Measurements from ENCODE around the gene GPRIN2. TPM values are rescaled to one million over a fixed set of nuclear protein-coding genes. Genes with fewer than 3 reads are reported as not detected.
A peak's percentile ranks its signal among the peaks of the same experiment; 100 is the strongest.

GPRIN2 gene
- polyA plus RNA-seq, 2 donors, result 3.1 to 6.2 TPM

DNA sequence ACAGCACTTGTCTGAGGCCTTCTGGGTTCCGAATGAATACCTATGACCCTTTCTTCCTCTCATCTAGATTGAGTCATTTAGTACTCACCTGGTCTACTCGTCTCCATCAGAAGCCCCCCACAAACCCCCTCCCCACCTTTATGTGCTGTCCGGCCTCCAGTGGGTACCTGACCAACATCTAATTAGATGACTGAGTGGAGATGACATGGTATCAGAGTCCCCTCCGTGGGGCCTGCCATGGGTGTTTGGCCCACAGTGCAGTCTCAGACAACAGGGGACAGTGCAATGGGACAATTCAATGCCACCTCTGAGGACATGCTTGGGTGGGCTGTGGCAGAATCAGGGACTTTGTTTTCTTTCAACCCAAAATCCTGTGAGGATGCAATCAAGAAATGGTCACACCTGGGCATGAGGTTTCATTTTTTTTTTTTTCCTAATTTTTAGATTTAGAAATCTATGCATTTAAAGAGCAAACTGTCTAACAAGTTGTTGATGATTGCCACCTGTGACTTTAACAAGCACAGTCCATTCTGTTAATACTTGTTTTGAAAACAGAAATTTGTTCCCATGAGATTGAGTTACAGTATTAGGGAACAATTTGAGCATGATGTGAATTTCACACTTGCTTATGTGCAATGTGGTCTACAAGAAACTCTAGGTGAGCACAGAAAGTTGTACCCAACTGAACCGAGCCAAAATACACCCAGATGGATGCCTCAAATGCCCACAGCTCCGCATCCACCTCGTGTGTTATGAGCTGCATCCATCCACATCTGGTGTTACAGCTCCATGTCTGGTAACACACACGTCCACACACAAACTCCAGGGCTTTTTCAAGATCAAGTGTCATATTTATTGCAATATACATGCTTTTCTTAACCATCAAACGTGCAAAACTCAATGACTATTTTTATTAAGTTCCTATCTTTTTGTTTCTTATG is 27.5 kb downstream of the GPRIN2 start:
- H3K27ac ChIP-seq (ENCODE audit: low read depth in 2 of 2, low read length in 1 of 2), result no peak overlapping the region
- no peaks in the 10 kb centered on the region for H3K36me3 ChIP-seq (ENCODE audit: control insufficient read depth in 2 of 2, insufficient read depth in 2 of 2, low read length in 1 of 2)
- H3K27me3 ChIP-seq (ENCODE audit: control insufficient read depth in 1 of 2, insufficient read depth in 2 of 2, low read length in 2 of 2), result no peaks in the 10 kb centered on the region
- H3K4me1 ChIP-seq (ENCODE audit: control insufficient read depth in 2 of 2, insufficient read depth in 2 of 2, low read length in 1 of 2), result peaks cover 0 to 9% of the 10 kb centered on the region in 2 donors
- WGBS, 2 donors, result 83% methylated on average over 9 of the region's 9 CpGs
- H3K9me3 ChIP-seq (ENCODE audit: control insufficient read depth in 2 of 2, insufficient read depth in 1 of 2, low read depth in 1 of 2, low read length in 1 of 2), result no peaks in the 10 kb centered on the region
- no peak overlapping the region for H3K4me3 ChIP-seq (ENCODE audit: low read depth in 1 of 2, low read length in 2 of 2)

DNA sequence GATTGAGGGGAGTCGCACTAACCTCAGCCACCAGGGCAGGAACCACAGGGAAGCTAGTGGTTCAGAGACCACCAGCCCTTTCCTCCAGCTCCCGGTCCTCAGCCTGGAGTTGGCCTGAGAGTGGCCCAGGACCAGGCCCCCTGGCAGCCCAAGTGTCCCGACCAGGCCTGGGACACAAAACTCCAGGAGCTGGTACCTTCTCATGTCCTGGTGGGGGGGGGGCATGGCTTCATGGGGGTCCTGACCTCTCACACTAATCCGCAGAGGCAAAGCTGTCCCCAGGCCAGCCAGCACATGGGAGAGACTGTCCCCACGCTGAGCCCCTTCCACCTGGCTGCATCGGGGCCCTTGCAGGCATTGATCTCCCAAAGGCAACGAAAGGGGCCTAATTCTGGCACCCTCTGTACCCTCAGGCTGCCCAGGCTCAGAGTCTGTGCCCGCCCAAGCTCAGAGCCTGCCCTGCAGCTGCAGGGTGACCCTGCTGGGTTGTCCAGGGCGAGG is 28.2 kb downstream of the GPRIN2 start:
- Histone ChIP-seq H3K4me3 (ENCODE audit: low read depth in 1 of 2, low read length in 2 of 2) (no peak overlapping the region), H3K36me3 (ENCODE audit: control insufficient read depth in 2 of 2, insufficient read depth in 2 of 2, low read length in 1 of 2) (no peaks in the 10 kb centered on the region), H3K9me3 (ENCODE audit: control insufficient read depth in 2 of 2, insufficient read depth in 1 of 2, low read depth in 1 of 2, low read length in 1 of 2) (no peaks in the 10 kb centered on the region), H3K27me3 (ENCODE audit: control insufficient read depth in 1 of 2, insufficient read depth in 2 of 2, low read length in 2 of 2) (no peaks in the 10 kb centered on the region), H3K27ac (ENCODE audit: low read depth in 2 of 2, low read length in 1 of 2) (no peak overlapping the region), H3K4me1 (ENCODE audit: control insufficient read depth in 2 of 2, insufficient read depth in 2 of 2, low read length in 1 of 2) (peaks cover 3 to 12% of the 10 kb centered on the region in 2 donors)
- WGBS, 2 donors, result 90% methylated on average over 9 of the region's 9 CpGs

DNA sequence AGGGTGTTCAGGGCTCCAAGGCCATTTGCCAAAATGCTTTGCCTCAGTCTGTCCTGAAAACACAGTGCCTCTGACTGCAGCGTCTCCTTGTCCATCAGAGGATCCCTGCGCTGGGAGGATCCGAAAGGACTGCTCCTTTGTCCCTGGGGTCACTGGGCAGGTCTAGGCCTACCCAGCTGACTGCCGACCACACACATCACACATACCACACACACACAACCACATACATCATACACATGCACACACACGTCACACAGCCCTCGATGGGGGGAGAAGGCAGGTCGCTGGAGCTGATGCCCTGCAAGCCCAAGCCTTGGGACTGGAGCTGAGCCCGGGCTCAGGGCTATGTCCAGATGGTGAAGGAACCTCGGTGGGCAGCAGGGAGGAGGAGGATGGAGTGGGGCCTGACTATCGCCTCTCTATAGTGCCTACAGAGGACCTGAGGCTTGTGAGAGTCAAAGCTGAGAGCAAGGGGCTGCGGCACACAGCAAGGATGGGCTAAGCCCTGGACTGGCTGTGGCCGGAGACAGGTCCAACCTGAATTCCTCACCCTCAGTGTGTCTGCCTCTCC is 29.1 kb downstream of the GPRIN2 start:
- H3K4me1 ChIP-seq (ENCODE audit: control insufficient read depth in 2 of 2, insufficient read depth in 2 of 2, low read length in 1 of 2), result peaks cover 8 to 16% of the 10 kb centered on the region in 2 donors
- 87% methylated on average over 12 of the region's 12 CpGs for WGBS, 2 donors
- no peak overlapping the region for H3K27ac ChIP-seq (ENCODE audit: low read depth in 2 of 2, low read length in 1 of 2)
- no peak overlapping the region for H3K4me3 ChIP-seq (ENCODE audit: low read depth in 1 of 2, low read length in 2 of 2)
- no peaks in the 10 kb centered on the region for H3K9me3 ChIP-seq (ENCODE audit: control insufficient read depth in 2 of 2, insufficient read depth in 1 of 2, low read depth in 1 of 2, low read length in 1 of 2)
- H3K36me3 ChIP-seq (ENCODE audit: control insufficient read depth in 2 of 2, insufficient read depth in 2 of 2, low read length in 1 of 2), result no peaks in the 10 kb centered on the region
- H3K27me3 ChIP-seq (ENCODE audit: control insufficient read depth in 1 of 2, insufficient read depth in 2 of 2, low read length in 2 of 2), result no peaks in the 10 kb centered on the region

DNA sequence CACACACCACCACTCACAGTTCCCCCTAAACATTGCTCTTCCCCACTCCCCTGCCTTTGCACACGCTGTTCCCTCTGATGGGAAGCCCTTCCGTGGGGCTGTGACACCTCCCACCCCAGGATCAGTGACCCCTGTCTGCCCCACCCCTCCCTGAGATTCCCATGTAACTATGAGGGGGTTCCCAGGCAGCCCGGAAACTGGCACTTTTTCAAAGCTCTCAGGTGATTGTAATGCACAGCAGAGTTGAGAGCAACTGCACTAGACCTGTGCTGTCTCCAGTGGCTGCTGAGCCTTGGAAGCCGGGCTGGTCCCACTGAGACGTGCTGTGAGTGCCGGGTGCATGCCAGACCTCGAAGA is 29.8 kb downstream of the GPRIN2 start:
- 41 to 42% methylated on average over 7 of the region's 7 CpGs for WGBS, 2 donors
- peaks cover 8 to 19% of the 10 kb centered on the region in 2 donors for H3K4me1 ChIP-seq (ENCODE audit: control insufficient read depth in 2 of 2, insufficient read depth in 2 of 2, low read length in 1 of 2)
- H3K27me3 ChIP-seq (ENCODE audit: control insufficient read depth in 1 of 2, insufficient read depth in 2 of 2, low read length in 2 of 2), result no peaks in the 10 kb centered on the region

DNA sequence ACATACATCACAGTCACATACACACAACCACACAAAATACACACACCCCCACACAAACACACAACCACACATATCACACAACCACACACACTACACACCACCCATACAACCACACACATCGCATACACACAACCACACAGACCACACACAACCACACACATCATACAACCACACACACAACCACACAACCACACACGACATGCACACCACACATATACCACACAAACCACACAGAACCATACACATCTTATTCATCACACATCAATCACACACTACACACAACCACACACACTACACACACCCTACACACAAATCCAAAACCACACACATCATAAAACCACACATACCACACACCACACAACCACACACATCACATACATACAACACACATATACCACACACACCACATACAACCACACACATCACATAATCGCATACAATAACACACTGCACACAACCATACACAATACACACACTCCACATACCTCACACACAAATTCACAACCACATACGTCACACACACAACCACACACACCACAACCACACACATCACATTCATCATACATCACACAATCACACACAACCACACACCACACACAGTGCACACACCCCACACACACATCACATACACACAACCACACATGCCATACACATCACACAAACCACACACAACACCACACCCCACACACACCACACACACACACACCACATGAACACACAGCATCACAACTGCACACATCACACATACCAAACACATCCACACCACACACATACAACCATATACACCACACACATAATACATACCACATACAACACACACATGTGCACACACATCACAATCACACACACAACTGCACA is 30.4 kb downstream of the GPRIN2 start:
- Histone ChIP-seq H3K27ac (ENCODE audit: low read depth in 2 of 2, low read length in 1 of 2) (no peak overlapping the region), H3K4me1 (ENCODE audit: control insufficient read depth in 2 of 2, insufficient read depth in 2 of 2, low read length in 1 of 2) (peaks cover 8 to 19% of the 10 kb centered on the region in 2 donors), H3K4me3 (ENCODE audit: low read depth in 1 of 2, low read length in 2 of 2) (no peak overlapping the region), H3K9me3 (ENCODE audit: control insufficient read depth in 2 of 2, insufficient read depth in 1 of 2, low read depth in 1 of 2, low read length in 1 of 2) (no peaks in the 10 kb centered on the region), H3K27me3 (ENCODE audit: control insufficient read depth in 1 of 2, insufficient read depth in 2 of 2, low read length in 2 of 2) (no peaks in the 10 kb centered on the region), H3K36me3 (ENCODE audit: control insufficient read depth in 2 of 2, insufficient read depth in 2 of 2, low read length in 1 of 2) (no peaks in the 10 kb centered on the region)
- WGBS, 2 donors, result 92 to 96% methylated on average over 4 of the region's 4 CpGs

More for the DNA sequence above, 29.8 kb downstream of the GPRIN2 start:
- Histone ChIP-seq H3K36me3 (ENCODE audit: control insufficient read depth in 2 of 2, insufficient read depth in 2 of 2, low read length in 1 of 2) (no peaks in the 10 kb centered on the region), H3K9me3 (ENCODE audit: control insufficient read depth in 2 of 2, insufficient read depth in 1 of 2, low read depth in 1 of 2, low read length in 1 of 2) (no peaks in the 10 kb centered on the region), H3K27ac (ENCODE audit: low read depth in 2 of 2, low read length in 1 of 2) (no peak overlapping the region), H3K4me3 (ENCODE audit: low read depth in 1 of 2, low read length in 2 of 2) (no peak overlapping the region)

DNA sequence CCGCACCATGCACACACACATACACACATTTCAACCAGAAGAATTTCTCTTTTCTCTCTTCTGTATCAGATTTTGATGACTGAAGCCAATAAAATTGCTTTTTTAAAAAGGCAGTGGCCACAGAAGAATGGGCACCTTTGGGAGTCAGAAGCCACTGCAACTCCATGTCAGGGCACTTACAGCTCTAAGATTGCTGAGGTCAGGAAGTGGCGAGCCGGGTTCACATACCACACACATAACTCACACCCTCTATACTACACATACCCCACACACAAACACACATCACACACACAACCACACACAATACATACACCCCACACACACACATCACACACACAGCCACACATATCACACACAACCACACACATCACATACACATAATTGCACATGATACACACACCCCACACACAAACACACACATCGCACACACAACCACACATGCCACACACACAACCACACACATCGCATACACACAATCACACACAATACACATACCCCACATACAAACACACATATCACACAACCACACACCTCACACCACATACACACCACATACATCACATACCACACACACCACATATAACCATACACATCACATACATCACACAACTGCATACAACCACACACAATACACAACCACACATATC is 31.2 kb downstream of the GPRIN2 start:
- Histone ChIP-seq H3K4me1 (ENCODE audit: control insufficient read depth in 2 of 2, insufficient read depth in 2 of 2, low read length in 1 of 2) (peaks cover 11 to 19% of the 10 kb centered on the region in 2 donors), H3K36me3 (ENCODE audit: control insufficient read depth in 2 of 2, insufficient read depth in 2 of 2, low read length in 1 of 2) (no peaks in the 10 kb centered on the region), H3K27me3 (ENCODE audit: control insufficient read depth in 1 of 2, insufficient read depth in 2 of 2, low read length in 2 of 2) (no peaks in the 10 kb centered on the region), H3K9me3 (ENCODE audit: control insufficient read depth in 2 of 2, insufficient read depth in 1 of 2, low read depth in 1 of 2, low read length in 1 of 2) (no peaks in the 10 kb centered on the region), H3K27ac (ENCODE audit: low read depth in 2 of 2, low read length in 1 of 2) (peak overlapping the region in 1 of 2 donors; percentile 14), H3K4me3 (ENCODE audit: low read depth in 1 of 2, low read length in 2 of 2) (no peak overlapping the region)
- 78 to 87% methylated on average over 5 of the region's 5 CpGs for WGBS, 2 donors

DNA sequence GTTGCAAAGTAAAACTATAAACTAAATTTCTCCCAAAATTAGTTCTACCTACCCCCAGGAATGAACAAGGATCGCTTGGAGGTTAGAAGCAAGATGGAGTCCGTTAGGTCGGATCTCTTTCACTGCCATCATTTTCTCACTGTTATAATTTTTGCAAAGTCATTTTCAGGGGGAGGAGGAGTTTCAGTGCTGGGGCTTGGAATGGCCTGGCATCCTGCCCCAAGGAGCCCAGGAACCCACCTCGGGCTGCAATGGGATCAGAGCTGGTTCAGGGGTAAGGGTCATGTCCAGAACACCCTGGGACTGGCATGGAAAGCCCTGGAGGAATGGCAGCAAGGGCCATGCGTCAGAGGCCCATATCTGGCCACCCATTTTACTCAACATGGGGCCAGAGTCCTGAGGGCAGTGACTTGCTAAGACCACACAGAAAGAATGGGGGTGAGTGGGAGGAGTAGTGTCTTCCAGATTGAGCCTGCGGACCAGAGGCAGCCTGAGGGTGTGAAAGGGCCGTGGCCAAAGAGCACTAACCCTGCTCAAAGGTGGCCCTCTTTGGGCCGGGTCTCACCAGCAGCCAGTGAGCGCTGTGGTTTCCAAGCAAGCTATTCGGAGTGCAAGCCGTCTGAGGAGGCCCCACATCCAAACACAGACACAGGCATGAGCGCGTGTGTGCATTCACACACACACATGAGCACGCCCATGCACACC is 31.8 kb downstream of the GPRIN2 start:
- WGBS, 2 donors, result 77 to 82% methylated on average over 14 of the region's 14 CpGs
- Histone ChIP-seq H3K4me3 (ENCODE audit: low read depth in 1 of 2, low read length in 2 of 2) (no peak overlapping the region), H3K4me1 (ENCODE audit: control insufficient read depth in 2 of 2, insufficient read depth in 2 of 2, low read length in 1 of 2) (peaks cover 11 to 19% of the 10 kb centered on the region in 2 donors), H3K9me3 (ENCODE audit: control insufficient read depth in 2 of 2, insufficient read depth in 1 of 2, low read depth in 1 of 2, low read length in 1 of 2) (no peaks in the 10 kb centered on the region), H3K27ac (ENCODE audit: low read depth in 2 of 2, low read length in 1 of 2) (peak overlapping the region; percentile 14 to 81), H3K36me3 (ENCODE audit: control insufficient read depth in 2 of 2, insufficient read depth in 2 of 2, low read length in 1 of 2) (no peaks in the 10 kb centered on the region), H3K27me3 (ENCODE audit: control insufficient read depth in 1 of 2, insufficient read depth in 2 of 2, low read length in 2 of 2) (no peaks in the 10 kb centered on the region)

DNA sequence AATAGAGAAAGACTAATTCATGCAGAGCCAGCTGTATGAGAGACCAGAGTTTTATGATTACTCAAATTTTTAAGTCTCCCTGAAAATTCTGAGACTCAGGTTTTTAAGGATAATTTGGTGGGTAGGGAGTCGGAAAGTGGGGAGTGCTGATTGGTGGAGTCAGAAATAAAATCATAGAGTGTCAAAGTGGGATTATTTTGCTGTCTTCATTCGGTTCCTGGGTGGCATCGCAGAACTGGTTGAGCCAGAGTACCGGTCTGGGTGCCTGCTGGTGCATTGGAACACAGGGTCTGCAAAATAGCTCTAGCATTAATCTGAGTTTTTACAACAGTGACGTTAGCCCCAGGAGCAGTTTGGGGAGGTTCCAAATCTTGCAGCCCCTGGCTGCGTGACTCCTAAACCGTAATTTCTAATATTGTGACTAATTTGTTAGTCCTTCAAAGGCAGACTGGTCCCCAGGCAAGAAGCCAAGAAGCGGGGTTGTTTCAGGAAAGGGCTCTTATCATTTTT is 32.4 kb downstream of the GPRIN2 start:
- Histone ChIP-seq H3K27ac (ENCODE audit: low read depth in 2 of 2, low read length in 1 of 2) (peak overlapping the region; percentile 81 to 85), H3K36me3 (ENCODE audit: control insufficient read depth in 2 of 2, insufficient read depth in 2 of 2, low read length in 1 of 2) (no peaks in the 10 kb centered on the region), H3K9me3 (ENCODE audit: control insufficient read depth in 2 of 2, insufficient read depth in 1 of 2, low read depth in 1 of 2, low read length in 1 of 2) (no peaks in the 10 kb centered on the region), H3K27me3 (ENCODE audit: control insufficient read depth in 1 of 2, insufficient read depth in 2 of 2, low read length in 2 of 2) (no peaks in the 10 kb centered on the region), H3K4me1 (ENCODE audit: control insufficient read depth in 2 of 2, insufficient read depth in 2 of 2, low read length in 1 of 2) (peaks cover 11 to 19% of the 10 kb centered on the region in 2 donors), H3K4me3 (ENCODE audit: low read depth in 1 of 2, low read length in 2 of 2) (no peak overlapping the region)
- WGBS, 2 donors, result 38 to 46% methylated on average over 8 of the region's 8 CpGs
